ENCODE measurements around the gene NPTN. TPM values are rescaled to one million over a fixed set of nuclear protein-coding genes. Genes with fewer than 3 reads are reported as not detected.

The NPTN gene
- total RNA-seq, 1 experiment from 2014 or later: 90.9 TPM

Other genes with a start within 250 kb of the NPTN start
- gene REC114, start 190.2 kb downstream of the NPTN start, total RNA-seq (2021; ENCODE audit: unreplicated experiment): not detected
- 75.4 TPM for gene CD276, start 51.0 kb upstream of the NPTN start, total RNA-seq (2021; ENCODE audit: unreplicated experiment)
- 2.0 TPM for gene INSYN1, start 120.0 kb upstream of the NPTN start, total RNA-seq (2021; ENCODE audit: unreplicated experiment)
- gene TBC1D21, start 240.2 kb upstream of the NPTN start, total RNA-seq (2021; ENCODE audit: unreplicated experiment): not detected

Measured in HCT116 (cell line).